GM12891 (cell line): ENCODE results near the gene CYB5R3.
"Not testable (repeated sequence)": the region's sequence is repeated elsewhere in the genome, so short reads cannot be mapped to it uniquely, and the experiment has no call there.

Source experiments
- PAX5 ChIP-seq: IDR thresholded peaks from 2 replicates; pipeline ENCODE4 v1.6.1; 2011; ENCODE audit warnings: low read length, moderate library complexity, mild to moderate bottlenecking; ENCODE audit not compliant: insufficient read depth, severe bottlenecking
- POLR2A ChIP-seq: IDR thresholded peaks from 2 replicates; pipeline ENCODE4 v1.6.1; 2011; ENCODE audit warnings: low read depth, low read length, control low read depth
- POLR2AphosphoS5 ChIP-seq: IDR thresholded peaks from 2 replicates; pipeline ENCODE4 v1.6.1; 2011; ENCODE audit warnings: low read depth, low read length, control low read depth
- POU2F2 ChIP-seq: IDR thresholded peaks from 2 replicates; pipeline ENCODE4 v1.6.1; 2011; ENCODE audit warnings: low read depth, mild to moderate bottlenecking, control low read depth, low read length, moderate library complexity
- SPI1 ChIP-seq: IDR thresholded peaks from 2 replicates; pipeline ENCODE4 v1.6.1; 2011; ENCODE audit warnings: low read depth, low read length, control low read depth
- TAF1 ChIP-seq: IDR thresholded peaks from 2 replicates; pipeline ENCODE4 v1.6.1; 2011; ENCODE audit warnings: low read depth, low read length, control low read depth

DNA sequence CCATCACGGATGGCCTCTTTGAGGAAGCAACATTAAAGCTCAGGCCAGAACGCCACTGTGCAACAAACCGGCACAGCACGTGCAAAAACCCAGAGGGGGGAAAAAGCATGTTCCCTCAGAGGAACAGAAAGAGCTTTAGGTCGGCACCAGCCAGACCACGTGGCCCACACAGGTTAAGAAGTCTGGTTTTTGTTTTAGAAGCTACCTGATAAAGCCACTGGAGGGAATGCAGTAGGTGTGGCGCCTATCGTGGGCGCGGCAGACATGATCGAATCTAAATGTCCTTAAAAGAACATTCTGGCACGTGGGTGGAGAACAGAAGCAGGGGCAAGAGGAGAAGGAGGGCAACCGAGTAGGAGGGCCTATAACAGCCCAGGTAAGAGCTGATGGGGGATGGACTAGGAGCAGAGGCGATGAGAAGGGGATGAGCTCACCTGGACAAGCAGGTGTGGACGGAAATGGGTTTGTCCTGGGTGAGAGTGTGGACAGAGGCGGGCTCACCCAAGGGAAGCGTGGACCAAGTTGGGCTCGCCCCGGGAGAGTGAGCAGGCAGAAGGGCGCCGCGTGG, 67.9 kb downstream of the CYB5R3 start:
- not testable (repeated sequence) for TF ChIP-seq POLR2A, POLR2AphosphoS5, TAF1, POU2F2, SPI1, PAX5
